ENCODE measurements around the gene MEF2B.
"Not testable (repeated sequence)": the region's sequence is repeated elsewhere in the genome, so short reads cannot be mapped to it uniquely, and the experiment has no call there.

The MEF2B gene

DNA sequence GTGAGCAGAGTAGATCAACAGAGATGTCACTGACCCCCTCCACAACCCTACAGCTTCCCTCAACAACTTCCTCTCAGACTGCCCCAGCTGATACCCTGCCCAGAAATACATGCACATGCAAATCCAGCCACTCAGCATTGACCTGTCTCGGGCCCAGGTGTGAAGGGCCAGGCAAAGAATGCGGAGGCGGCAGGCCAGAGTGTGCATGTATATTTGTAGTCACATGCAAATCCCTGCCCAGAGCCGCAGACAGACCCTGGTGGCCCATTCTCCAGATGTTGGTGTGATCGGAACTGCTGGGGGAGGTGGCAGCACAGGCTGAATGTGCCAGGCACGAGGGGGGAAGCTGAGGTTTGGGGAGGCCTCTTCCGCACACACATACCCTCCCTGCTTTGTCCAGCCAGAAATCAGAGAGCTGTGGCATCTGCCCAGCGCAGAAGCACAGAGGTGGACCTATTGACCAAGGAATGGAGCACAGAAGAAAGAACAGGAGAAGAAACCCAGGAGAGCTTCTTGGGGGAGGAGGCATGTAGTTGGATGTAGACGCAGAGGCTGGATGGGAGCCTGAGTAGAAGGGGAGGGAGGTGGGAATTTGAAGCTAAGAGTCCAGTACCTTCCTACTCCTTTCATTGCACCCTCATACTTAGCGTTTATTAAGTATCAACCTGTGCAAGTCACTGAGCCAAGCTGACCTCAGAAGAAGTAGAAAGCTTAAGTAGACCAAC lies 14.4 kb downstream of the MEF2B start:
- DNase-seq (ENCODE audit: low spot score): no peak

DNA sequence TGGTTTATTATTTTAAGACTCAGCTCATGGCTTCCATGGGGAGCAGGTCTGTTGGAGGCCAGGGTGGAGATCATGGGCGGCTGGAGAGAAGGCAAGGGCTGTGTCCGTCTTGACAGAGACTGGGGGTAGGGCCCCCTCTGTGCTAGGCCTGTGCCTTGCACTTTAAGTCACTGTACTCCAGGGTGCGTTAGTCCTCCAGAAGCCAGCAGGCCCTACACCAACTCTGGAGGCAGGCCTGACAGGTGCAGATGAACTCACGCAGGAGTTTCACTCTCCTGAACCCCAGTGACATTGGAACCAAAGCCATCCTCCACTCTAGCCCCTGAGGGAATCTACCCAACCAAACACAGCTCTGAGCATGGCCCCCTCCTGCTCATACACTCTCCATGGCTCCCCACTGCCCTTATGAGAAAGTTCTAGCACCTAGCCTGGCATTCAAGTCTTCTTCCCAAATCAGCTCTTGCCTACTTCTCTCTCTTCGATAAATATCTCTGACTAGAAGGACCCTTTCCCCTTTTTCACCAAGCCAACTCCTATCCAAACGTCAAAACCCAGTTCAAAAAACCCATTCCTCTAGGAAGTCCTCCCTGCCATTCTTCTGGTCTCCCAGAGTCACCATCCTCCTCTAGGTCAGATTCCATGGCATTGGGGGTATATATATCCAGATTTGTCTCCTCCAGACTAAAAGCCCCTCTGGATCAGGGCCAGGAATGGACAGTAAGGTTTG lies 15.1 kb downstream of the MEF2B start:
- no peak for DNase-seq (ENCODE audit: low spot score)

DNA sequence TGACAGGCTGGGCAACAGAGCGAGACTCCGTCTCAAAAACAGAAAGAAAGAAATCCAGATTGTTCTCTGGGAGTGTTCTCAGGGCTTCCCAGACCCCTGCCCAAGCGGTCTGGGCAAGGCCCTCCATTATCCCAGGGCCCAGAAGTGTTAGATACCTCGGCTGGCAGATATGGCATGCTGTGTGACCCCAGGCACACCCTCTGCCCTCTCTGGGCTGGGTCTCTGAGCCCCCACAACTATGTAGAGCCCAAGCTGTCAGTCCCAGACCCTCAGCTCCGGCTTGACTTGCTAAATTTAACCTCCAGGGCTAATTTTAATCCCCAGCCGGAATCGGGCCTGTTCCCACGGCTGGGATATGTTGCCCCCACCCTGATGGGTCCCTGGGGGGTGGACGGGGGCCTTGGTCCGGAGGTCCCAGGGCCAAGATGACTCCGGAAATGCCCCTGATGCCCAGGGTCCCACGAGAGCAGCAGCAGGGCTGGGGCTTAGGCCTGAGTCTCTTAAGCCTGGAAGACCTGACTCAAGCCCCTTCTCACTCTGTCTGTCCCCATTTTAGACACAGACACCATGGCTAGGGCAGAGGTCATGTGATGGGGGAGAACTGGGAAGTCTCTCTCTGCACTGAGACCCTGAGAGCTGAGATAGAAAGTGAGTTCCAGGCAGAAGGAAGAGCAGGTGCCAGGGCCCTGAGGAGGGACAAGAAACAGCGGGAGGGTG lies 17.2 kb downstream of the MEF2B start:
- DNase-seq (ENCODE audit: low spot score): no peak

DNA sequence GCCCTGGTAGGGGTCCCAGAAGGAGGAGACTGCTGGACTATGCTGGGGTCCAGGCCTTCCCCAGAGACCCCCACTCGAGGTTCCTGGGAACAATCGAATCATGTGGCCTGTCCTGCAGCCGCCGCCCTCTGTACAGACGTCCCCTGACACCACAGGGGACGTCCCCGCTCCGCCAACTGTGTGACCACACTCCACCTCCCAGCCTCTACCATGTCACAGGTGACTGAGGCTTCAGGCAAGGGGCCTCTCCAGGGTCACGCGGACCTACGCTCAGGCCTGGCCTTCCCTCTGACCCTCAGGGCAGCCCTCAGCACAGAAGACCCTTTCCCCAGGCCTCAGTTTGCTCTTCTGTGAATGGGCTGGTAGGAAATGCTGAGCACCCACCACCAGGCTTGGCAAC lies 18.6 kb downstream of the MEF2B start:
- no peak for DNase-seq (ENCODE audit: low spot score)

DNA sequence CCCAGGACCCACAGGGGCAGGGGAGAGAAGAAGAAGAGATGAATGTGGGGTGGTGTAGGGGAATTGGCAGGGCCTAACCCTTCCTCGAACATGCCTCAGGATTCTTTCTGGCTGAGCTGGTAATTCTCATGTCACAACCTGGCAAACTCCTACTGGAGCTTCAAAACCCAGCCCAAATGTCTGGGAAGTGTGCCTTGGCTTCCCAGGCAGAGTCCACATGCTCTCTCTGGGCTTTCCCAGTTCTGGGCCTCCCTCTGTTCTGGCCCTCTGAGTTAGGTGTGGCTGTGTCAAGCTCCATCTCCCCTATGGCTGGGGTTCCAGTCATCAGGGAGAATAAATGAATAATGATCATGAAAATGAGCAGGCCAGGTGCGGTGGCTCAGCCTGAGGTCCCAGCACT lies 20.6 kb downstream of the MEF2B start:
- DNase-seq (ENCODE audit: low spot score): no peak

DNA sequence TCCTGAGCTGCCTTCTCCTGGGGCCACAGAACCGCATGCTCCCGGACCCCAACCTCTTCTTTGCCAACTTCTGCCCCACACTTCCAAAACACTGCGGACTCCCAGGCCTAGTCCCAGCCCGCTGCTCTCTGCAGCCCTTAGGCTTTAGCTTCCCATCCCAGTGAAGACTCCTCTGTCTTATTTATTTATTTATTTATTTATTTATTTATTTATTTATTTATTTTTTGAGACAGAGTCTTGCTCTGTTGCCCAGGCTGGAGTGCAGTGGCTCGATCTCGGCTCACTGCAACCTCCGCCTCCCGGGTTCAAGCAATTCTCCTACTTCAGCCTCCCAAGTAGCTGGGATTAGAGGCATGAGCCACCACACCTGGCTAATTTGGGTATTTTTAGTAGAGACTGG lies 21.6 kb downstream of the MEF2B start:
- not testable (repeated sequence) for DNase-seq (ENCODE audit: low spot score)

DNA sequence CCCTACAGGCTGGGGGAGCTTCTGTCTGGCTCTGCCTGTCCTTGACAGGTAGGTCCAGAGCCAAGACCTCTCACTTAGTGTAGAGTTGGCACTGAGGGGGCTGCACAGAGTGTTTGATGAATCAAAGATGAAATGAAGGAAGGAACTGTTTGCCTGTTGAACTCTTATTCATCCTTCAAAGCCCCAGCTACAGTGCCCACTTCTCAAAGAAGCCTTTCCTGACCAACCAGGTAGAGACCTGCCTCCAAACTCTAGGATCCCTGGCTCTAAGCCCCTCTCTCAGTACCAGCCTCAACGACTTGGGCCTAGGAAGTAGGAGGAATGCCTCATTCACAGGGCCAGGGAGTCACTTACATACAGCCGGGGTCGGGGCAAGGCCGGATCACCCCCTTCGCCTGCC lies 22.7 kb downstream of the MEF2B start:
- no peak for DNase-seq (ENCODE audit: low spot score)

DNA sequence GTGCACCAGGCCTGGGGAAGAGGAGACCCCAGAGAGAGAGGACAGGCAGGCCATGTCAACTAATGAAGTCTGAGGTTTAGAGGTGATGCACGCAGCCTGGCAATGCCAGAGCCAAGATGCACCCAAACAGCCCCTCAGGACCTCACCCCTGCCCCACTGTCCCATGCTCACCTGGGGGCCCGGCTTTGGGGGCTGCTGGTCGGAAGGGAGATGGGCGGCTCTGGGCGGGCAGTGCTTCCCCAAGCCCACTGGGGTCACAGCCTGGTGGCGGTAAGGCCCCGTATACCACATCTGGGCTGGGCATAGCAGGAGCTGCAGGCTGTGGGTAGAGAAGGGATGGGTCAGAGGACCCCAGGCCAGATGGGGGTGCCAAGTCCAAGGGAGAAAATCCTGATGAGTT lies 23.2 kb downstream of the MEF2B start:
- DNase-seq (ENCODE audit: low spot score): no peak

DNA sequence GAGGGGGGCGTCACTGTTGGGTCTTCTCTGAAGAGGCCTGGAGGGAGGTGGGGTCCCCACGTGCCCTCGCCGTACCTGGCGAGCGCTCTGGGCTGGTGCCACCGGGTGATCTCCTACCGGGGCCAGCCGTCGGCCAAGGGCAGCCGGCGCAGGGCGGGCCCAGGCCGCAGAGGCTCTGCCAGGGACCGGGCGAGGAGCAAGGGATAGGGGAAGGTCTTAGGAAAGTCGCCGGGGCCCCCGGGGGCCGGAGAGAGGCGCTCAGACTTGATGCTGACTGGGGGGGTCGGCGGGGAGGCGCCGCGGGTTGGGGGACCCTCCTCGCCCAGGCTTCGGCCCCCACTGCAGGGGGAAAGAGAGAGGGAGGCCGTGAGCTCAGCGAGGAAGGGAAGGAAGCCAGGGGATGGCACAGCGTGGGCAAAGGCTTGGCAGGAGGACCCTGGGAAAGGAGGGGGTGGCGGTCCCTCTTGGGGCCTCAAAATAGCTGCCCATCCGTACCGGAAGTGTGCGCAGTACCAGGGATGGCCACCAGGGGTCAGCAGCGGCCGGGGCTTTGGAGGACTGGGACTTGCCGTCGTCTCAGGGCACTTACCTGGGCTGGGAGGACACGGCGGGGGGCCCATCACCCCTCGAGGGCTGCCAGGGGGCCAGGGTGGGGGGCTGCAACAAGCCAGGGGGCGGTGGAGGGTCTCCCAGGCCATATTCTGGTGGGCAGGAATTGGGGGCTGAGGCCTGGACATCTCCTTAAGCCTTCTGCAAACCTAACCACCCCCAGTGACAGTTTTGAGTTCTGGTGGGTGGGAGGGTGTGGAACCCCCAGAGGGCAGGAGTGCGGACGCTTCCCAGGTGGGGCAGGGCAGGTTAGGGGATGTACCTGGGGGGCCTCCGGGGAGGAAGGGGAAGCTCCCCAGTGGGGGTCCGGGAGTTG lies 24.1 kb downstream of the MEF2B start:
- DNase-seq (ENCODE audit: low spot score): peak; percentile 95

DNA sequence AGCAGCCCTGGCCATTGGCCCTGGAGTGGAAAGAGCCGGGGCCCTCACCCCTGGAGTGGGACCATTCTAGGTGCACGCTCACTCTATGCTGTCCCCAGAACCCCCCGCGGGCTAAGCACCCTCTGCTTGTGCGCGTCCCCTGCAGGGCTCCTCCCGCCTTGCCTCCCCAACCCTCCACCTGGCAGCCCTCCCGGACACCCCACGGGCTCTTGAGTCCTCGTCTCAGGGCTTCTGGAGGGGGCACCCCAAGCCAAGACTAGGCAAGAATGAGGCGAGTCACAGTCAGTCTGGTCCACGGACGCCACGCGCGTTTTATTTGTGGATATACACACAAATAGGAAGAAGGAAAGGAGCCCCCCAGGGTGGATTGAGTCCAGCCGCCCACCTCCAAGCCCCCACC lies 24.8 kb downstream of the MEF2B start:
- no peak for DNase-seq (ENCODE audit: low spot score)

DNA sequence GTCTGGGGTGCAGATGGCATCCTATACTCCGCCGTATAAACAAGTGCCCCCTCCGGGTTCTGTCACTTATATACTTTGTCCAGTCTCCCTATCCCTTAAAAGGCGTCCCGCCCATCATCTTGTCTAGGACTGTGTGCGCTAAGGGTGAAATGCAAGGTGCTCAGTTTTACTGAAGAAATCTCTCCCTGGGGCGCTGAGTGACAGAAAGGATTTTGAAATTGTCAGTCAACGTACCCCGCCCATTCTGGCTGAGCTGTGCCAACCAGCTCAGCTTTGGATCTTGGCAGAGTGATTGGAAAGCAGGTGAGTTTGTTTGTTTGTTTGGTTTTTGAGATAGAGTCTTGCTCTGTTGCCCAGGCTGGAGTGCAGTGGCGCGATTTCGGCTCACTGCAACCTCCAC lies 27.7 kb downstream of the MEF2B start:
- DNase-seq (ENCODE audit: low spot score): no peak

DNA sequence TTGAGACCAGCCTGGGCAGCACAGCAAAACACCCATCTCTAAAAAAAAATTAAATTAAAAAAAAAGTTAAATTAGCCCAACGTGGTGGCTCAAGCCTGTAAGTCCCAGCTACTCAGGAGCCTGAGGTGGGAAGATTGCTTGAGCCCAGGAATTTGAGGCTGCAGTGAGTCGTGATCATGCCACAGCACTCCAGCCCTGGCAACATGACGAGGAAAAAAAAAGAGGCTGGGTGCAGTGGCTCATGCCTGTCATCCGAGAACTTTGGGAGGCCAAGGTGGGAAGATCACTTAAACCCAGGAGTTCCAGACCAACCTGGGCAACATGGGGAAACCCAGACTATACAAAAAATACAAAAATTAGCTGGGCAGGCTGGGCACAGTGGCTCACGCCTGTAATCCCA lies 29.6 kb downstream of the MEF2B start:
- no peak for DNase-seq (ENCODE audit: low spot score)

DNA sequence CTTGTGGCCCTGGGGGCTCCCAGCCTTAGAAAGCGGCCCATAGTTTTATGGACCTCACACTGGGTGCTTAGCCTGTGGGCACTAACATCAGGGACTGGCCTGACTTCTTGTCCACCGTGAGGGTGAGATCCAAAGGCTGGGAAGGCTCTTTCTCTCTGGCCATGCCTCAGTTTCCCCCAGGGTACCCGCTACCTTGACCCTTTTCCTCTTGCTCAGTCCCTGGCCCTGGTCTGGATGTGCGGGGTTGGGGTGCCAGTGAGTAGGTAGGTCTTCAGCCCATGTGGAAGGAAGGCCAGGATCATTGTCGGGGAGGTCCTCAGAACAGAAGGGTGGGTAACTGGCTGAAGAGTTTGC lies 30.2 kb downstream of the MEF2B start:
- no peak for DNase-seq (ENCODE audit: low spot score)

DNA sequence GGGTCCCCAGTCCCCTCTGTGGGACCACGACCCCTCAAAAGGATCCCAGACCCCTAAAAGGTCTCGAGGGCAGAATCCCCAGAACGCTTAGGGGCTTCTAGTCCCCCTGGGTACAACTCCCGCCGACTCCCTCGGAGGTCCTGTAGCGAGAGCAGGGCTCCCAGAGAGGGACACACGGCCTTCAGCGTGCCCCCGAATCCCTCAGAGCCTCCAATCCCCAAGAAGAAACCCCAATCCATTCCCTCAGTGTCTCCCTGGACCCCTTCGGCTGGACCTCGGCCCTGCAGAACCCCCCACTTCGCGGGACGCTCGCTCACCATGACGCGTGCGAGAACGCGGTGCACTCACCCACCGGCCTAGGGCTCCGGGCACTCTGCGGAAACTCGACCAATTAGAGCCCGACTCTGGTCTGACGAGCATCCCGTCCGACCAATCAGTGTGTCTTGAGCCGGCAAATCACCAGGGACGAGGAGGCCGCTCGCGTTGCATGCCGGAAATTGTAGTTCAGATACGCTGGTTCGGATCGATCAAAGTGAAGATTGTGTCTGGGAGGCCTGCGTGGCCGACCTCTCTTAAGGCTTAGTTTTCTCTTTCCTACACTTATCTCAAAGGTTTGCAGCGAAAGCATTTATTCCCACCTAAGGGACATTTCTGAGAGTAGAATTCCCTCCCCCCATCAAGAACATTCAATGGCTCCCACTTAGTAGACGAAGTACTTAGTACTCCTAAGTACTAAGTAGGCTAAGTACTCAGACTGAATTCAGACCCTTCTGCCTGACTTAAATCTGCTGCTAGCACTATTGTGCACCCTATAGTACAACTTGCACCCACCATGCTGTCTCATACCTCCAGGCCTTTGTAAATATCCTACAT lies 31.7 kb downstream of the MEF2B start, which contains the start of gene TMEM161A:
Gene TMEM161A (minus strand): TSS at position 370 of the 873 bp plus-strand sequence. CDS start 50 bp downstream, at position 320.
- DNase-seq (ENCODE audit: low spot score): peak; percentile 100

DNA sequence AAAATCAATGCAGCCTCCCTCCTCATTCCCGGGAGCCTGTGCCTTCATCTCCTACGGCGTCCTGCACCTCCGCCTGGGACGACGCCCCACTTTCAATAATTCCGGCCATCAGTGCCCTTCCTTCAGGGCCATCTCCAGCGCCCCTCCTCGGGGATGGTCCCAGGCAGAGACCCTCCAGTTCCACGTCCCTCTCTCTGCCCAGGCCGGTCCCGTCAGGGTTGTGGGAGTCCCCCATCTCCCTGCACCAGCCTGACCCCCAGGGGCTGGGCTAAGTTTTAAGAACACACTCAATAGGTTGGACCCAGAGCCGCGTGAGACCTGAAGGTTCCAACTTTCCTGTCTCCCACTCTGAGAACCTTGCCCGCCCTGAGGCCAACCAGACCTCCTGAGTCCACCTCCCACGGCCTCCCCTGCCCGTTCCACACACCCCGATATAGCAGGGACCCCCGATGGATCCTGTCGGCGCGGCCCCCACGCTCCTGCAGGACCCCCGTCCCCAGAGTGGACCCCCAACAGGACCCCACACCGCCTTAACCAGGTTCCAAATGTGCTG lies 32.4 kb downstream of the MEF2B start:
- DNase-seq (ENCODE audit: low spot score): no peak

DNA sequence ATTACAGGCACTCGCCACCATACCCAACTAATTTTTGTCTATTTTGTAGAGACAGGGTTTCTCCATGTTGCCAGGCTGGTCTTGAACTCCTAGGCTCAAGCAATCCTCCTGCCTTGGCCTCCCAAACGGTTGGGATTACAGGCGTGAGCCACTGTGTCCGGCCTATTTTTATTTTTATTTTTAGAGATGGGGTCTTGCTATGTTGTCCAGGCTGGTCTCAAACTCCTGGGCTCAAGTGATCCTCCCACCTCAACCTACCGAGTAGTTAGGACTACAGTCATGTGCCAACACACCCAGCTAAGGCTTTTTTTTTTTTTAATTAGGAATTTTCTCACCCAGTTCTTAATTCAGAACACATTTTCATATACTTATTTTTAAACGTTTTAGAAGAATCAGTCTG lies 34.4 kb downstream of the MEF2B start:
- not testable (repeated sequence) for DNase-seq (ENCODE audit: low spot score)

DNA sequence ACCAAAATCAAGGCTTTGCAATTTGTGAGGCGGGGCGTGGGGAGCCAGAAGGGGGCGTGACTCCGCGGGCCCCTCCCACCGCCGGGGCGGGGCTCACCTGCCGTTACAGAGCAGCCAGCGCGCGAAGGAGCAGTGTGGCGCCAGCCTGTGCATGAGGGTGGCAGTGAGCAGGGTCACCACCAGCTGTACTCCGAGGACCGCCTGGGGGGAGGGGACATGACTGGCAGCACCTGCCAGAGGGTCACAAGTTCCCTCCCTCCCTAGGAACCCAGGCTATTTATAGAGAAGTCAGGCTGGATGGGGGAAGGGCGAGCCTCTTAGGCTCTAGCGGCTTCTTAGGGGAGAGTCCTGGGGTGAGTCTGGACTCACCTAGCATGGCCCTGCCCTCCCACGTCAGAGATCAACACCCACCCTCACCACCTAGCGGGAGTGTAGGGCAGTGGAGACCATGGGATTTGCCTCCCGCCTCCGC lies 35.3 kb downstream of the MEF2B start:
- no peak for DNase-seq (ENCODE audit: low spot score)

DNA sequence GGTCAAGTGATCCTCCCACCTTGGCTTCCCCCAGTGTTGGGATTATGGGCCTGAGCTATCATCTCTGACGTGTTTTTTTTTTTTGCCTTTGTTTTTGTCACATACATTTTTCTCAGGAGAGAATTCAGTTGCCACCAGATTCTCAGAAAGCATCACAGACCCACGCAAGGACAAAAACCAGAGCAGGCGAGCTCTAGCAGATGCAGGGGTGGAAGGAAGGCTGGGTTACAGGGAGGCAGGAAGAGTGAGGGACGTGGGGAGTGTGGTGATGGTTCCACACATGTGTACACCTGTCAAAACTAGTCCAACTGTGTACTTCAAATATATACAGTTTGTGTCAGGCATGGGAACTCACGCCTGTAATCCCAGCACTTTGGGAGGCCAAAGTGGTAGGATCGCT lies 36.1 kb downstream of the MEF2B start:
- no peak for DNase-seq (ENCODE audit: low spot score)

DNA sequence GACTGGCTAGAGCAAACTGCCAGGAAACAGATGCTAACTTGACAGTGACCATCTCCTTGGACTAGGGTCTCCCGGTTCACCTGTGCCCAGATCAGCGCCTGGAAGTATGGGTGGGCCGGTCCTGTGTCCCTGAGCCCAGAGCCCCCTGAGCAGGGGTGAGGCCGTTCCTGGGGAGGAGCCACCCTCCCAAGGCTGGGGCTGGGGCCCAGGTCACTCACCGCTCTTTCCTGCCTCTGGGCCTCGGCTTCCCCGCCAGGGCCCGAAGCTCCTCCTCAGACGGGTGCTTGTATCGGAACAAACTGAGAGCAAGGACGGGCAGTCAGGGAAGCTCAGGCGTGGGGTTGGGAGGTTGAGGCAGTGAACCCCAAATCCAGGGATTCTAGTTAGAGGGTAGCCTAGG lies 37.2 kb downstream of the MEF2B start:
- DNase-seq (ENCODE audit: low spot score): no peak

DNA sequence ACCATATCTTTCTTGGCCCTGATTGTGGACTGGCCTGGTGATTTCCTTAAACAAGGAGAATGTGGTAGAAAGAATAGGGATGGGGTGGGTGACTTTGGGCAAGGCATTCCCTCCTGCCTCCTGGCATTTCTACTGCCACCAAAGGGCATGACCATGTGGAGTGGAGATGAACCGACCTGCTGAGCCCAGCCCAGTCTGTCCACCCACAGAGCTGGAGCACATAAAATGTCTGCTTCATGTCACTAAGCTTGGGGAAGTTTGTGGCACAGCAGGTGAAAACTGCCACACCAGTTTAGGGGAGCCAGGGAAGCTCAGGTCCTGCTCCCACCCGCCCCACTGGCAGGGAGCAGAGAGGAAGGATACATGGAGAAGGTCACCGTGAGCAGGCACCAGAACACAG lies 38.1 kb downstream of the MEF2B start:
- DNase-seq (ENCODE audit: low spot score): no peak

DNA sequence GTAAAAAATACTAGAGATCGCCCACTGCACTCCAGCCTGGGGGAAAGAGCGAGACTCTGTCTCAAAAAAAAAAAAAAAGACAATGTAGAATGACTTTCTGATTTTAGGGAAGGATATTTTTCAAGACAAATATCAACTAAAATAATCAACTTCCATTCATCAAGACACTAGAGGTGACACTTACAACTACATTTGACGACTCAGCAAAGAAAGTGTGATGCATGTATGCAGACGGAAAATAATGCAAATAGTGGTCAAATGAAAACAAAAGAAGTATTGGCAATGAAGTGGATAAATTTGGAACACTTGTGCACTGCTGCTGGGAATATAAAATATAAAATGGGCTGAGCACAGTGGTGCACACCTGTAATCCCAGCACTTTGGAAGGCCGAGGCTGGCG lies 44.0 kb downstream of the MEF2B start:
- no peak for DNase-seq (ENCODE audit: low spot score)

Measured in HuH-7 (cell line).